Mesothelial cell of epicardium (in vitro differentiated cells): ENCODE results near the gene BTG2. TPM values are rescaled to one million over a fixed set of nuclear protein-coding genes. Genes with fewer than 3 reads are reported as not detected.
A peak's percentile ranks its signal among the peaks of the same experiment; 100 is the strongest.

ENCODE experiments used
- DNase-seq, 2 experiments: peaks; one replicate each; pipeline ENCODE4 v3.0.0; 2021; ENCODE audit warnings: low spot score in 2 of 2; ENCODE audit not compliant: unreplicated experiment in 2 of 2
- H3K27ac Mint-ChIP-seq: 2 replicates; pipeline ENCODE4 v1.8.0; 2021; ENCODE audit warnings: mixed read lengths
- H3K27me3 Mint-ChIP-seq: 2 replicates; pipeline ENCODE4 v1.8.0; 2021; ENCODE audit warnings: low read depth, mixed read lengths
- H3K36me3 Mint-ChIP-seq: 2 replicates; pipeline ENCODE4 v1.8.0; 2021; ENCODE audit warnings: mixed read lengths
- H3K4me1 Mint-ChIP-seq: 2 replicates; pipeline ENCODE4 v1.8.0; 2021; ENCODE audit warnings: mixed read lengths
- H3K4me3 Mint-ChIP-seq: 2 replicates; pipeline ENCODE4 v1.8.0; 2021; ENCODE audit warnings: mild to moderate bottlenecking, moderate library complexity, mixed read lengths
- H3K9me3 Mint-ChIP-seq: 2 replicates; pipeline ENCODE4 v1.8.0; 2021; ENCODE audit warnings: mixed read lengths
- CTCF ChIP-seq: fragments of 200-600 bp; sonication (generic); IDR thresholded peaks from one replicate; pipeline ENCODE4 v1.5.0; 2021; ENCODE audit warnings: antibody characterized with exemption; ENCODE audit not compliant: unreplicated experiment
- total RNA-seq: library from RNA; stranded (reverse); gene quantifications from 3 replicates; pipeline ENCODE4 v1.2.1, GENCODE V29; 2021

The BTG2 gene
- total RNA-seq, 1 donor from 2014 or later = 186 TPM

- peaks cover 23% of the 10 kb centered on the region for H3K27me3 Mint-ChIP-seq
- no peak overlapping the region for H3K27ac Mint-ChIP-seq
- DNase-seq = no peak
- no peak for TF ChIP-seq CTCF
- H3K4me3 Mint-ChIP-seq = no peak overlapping the region
- no peaks in the 10 kb centered on the region for H3K9me3 Mint-ChIP-seq
- H3K4me1 Mint-ChIP-seq = peaks cover 37% of the 10 kb centered on the region
- H3K36me3 Mint-ChIP-seq = no peaks in the 10 kb centered on the region
Observed at GRCh38 chr1:203349166-203349565, 43.8 kb downstream of the BTG2 start.

- no peaks in the 10 kb centered on the region for H3K9me3 Mint-ChIP-seq
- peak overlapping the region; percentile 64 for H3K4me3 Mint-ChIP-seq
- H3K27me3 Mint-ChIP-seq = peaks cover 23% of the 10 kb centered on the region
Observed at GRCh38 chr1:203349773-203350524, 44.6 kb downstream of the BTG2 start.

GRCh38 chr1:203351037-203351625, 45.8 kb downstream of the BTG2 start, which contains the start of gene FMOD:
Gene FMOD, minus strand, starts transcription at chr1:203351122. Its CDS starts 2,852 bp downstream, at chr1:203348270.
- no peaks in the 10 kb centered on the region for H3K9me3 Mint-ChIP-seq
- peaks cover 31% of the 10 kb centered on the region for H3K27me3 Mint-ChIP-seq
- no peak for TF ChIP-seq CTCF
- H3K36me3 Mint-ChIP-seq = no peaks in the 10 kb centered on the region
- DNase-seq = no peak
- peak within 1 kb of the TSS; percentile 73 for H3K27ac Mint-ChIP-seq
- peaks cover 25% of the 10 kb centered on the region for H3K4me1 Mint-ChIP-seq
- peak within 1 kb of the TSS; percentile 64 for H3K4me3 Mint-ChIP-seq

More at GRCh38 chr1:203349773-203350524, 44.6 kb downstream of the BTG2 start:
- no peaks in the 10 kb centered on the region for H3K36me3 Mint-ChIP-seq
- H3K27ac Mint-ChIP-seq = peak overlapping the region; percentile 41
- H3K4me1 Mint-ChIP-seq = peaks cover 30% of the 10 kb centered on the region
- no peak for TF ChIP-seq CTCF
- no peak for DNase-seq

DNA sequence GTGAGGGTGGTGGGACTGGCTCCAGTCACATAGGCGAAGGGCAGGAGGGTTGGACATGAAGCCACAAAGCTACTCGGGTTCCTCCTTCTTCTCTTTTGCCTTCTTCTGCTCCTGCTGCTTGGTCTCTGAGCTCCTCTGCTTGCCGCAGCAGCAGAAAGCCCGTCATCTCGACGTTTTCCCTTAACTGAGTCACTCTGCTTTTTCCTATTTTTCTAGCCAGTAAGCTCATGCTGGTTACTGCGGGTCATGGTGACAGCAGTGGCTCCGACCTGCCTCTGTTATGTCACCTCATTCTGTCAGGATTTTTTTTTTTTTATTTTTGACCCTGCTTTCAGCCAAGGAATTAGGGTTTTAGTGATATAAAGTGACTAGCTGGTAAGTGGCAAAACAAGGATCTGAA, 48.2 kb downstream of the BTG2 start:
- no peak for TF ChIP-seq CTCF
- peaks cover 37% of the 10 kb centered on the region for H3K27me3 Mint-ChIP-seq
- peaks cover 14% of the 10 kb centered on the region for H3K4me1 Mint-ChIP-seq
- H3K9me3 Mint-ChIP-seq = no peaks in the 10 kb centered on the region
- H3K36me3 Mint-ChIP-seq = no peaks in the 10 kb centered on the region
- no peak overlapping the region for H3K27ac Mint-ChIP-seq
- no peak for DNase-seq
- no peak overlapping the region for H3K4me3 Mint-ChIP-seq

GRCh38 chr1:203354246-203354645, 48.9 kb downstream of the BTG2 start:
- H3K27me3 Mint-ChIP-seq = peaks cover 40% of the 10 kb centered on the region
- no peak for TF ChIP-seq CTCF
- H3K4me3 Mint-ChIP-seq = no peak overlapping the region
- H3K9me3 Mint-ChIP-seq = no peaks in the 10 kb centered on the region
- DNase-seq = no peak
- H3K4me1 Mint-ChIP-seq = peaks cover 18% of the 10 kb centered on the region
- H3K36me3 Mint-ChIP-seq = no peaks in the 10 kb centered on the region
- no peak overlapping the region for H3K27ac Mint-ChIP-seq
